ENCODE measurements around the gene NTRK3. TPM values are rescaled to one million over a fixed set of nuclear protein-coding genes. Genes with fewer than 3 reads are reported as not detected.

Gene NTRK3
- total RNA-seq, 6 donors from 2014 or later: 1.4 to 11.5 (median 2.4) TPM

DNA sequence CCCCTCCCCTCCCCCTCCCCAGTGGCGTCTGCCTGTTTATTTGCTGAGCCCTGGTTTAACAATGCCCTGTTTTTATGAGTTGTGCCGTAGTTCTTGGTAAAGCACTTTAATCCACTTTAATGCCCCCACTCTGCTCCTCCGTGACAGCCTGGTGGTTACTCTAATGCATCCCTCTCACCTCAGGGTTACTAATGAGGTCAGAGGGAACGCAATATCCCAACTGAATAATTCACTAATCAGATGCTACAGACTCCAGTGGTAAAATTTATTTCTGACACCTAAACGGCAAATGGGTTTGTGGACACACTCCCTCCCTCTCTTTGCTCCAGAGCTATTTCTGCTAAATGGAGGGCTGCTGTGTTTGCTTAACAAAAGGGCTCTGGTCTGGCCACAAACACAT lies 26.1 kb upstream of the NTRK3 start:
- H3K27me3 ChIP-seq: peaks cover 0 to 9% (median 0%) of the 10 kb centered on the region in 4 donors
- DNase-seq: no peak

DNA sequence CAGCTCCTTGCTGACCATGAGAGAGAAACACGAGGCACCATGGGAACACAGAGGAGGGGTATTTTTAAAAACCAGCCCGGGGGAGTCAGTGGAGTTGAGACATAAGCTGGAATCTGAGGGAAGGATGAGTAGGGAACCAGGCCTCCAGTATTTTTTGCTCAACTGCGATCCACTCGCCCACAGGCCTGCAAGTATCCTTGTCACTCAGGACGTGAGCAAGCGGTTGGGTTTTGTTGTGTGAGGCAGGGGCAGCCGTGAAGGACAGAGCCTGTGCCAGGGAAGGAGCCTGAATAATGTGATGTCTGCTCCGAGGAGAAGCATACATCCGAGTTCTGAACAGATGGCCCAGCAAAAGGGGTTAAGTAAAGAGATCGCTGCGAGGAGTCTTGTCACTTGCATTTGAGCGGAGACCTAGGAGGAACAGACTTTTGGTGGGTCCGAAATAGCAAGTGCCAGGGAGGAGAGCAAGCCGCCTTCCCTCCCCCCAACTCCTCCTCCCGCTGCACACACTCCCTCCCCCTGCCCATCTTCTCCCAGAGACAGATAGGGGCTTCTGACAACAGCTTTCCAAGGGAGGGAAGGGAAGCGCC lies 20.4 kb upstream of the NTRK3 start:
- WGBS, 2 donors: 50 to 59% methylated on average over 14 to 16 of the region's 16 CpGs
- H3K9me3 ChIP-seq: no peaks in the 10 kb centered on the region
- DNase-seq (no peak), ATAC-seq (ENCODE audit: low FRiP score in 2 of 2) (no peak)
- TF ChIP-seq, protein P1, sequence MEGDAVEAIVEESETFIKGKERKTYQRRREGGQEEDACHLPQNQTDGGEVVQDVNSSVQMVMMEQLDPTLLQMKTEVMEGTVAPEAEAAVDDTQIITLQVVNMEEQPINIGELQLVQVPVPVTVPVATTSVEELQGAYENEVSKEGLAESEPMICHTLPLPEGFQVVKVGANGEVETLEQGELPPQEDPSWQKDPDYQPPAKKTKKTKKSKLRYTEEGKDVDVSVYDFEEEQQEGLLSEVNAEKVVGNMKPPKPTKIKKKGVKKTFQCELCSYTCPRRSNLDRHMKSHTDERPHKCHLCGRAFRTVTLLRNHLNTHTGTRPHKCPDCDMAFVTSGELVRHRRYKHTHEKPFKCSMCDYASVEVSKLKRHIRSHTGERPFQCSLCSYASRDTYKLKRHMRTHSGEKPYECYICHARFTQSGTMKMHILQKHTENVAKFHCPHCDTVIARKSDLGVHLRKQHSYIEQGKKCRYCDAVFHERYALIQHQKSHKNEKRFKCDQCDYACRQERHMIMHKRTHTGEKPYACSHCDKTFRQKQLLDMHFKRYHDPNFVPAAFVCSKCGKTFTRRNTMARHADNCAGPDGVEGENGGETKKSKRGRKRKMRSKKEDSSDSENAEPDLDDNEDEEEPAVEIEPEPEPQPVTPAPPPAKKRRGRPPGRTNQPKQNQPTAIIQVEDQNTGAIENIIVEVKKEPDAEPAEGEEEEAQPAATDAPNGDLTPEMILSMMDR (IDR thresholded peaks at IDR 0.05): no peak
- TF ChIP-seq POLR2AphosphoS5 (IDR thresholded peaks at IDR 0.05): no peak
- TF ChIP-seq POLR2A (IDR thresholded peaks at IDR 0.05): no peak
- TF ChIP-seq EP300 (IDR thresholded peaks at IDR 0.05): no peak
- no peaks in the 10 kb centered on the region for H3K36me3 ChIP-seq
- H3K4me1 ChIP-seq: no peaks in the 10 kb centered on the region
- no peak overlapping the region for H3K4me3 ChIP-seq
- no peaks in the 10 kb centered on the region for H3K27me3 ChIP-seq
- no peak overlapping the region for H3K27ac ChIP-seq

More for the DNA sequence above, 26.1 kb upstream of the NTRK3 start:
- ATAC-seq (ENCODE audit: low FRiP score in 2 of 2): no peak
- H3K36me3 ChIP-seq: no peaks in the 10 kb centered on the region
- TF ChIP-seq POLR2AphosphoS5 (IDR thresholded peaks at IDR 0.05) (no peak), EP300 (IDR thresholded peaks at IDR 0.05) (no peak), POLR2A (IDR thresholded peaks at IDR 0.05) (no peak)
- TF ChIP-seq, protein P1 (IDR thresholded peaks at IDR 0.05): no peak
- no peak overlapping the region for H3K27ac ChIP-seq
- no peaks in the 10 kb centered on the region for H3K9me3 ChIP-seq
- no peaks in the 10 kb centered on the region for H3K4me1 ChIP-seq
- no peak overlapping the region for H3K4me3 ChIP-seq
- WGBS, 2 donors: 27 to 34% methylated on average over 5 of the region's 5 CpGs

DNA sequence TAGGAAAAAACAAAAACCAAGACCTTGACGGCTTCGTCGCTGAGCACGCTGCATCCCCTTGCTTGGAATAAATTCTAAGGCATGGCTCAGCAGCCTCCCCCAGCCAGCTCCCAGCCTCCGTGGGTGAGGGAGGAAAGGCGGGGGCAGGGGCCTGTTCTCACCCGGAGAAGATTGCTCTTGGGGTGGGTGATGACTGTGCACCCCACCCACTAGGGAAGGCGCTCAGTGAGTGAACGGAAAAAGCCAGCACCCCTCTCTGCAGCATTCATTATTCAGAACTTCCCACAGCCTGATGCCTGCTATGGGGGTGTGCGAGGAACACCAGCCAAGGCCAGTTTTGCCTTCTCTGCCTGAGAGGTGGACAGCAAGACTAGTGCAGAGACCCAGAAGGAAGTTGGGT lies 19.3 kb upstream of the NTRK3 start:
- 69 to 74% methylated on average over 10 of the region's 10 CpGs for WGBS, 2 donors
- no peak for DNase-seq
- no peaks in the 10 kb centered on the region for H3K27me3 ChIP-seq

DNA sequence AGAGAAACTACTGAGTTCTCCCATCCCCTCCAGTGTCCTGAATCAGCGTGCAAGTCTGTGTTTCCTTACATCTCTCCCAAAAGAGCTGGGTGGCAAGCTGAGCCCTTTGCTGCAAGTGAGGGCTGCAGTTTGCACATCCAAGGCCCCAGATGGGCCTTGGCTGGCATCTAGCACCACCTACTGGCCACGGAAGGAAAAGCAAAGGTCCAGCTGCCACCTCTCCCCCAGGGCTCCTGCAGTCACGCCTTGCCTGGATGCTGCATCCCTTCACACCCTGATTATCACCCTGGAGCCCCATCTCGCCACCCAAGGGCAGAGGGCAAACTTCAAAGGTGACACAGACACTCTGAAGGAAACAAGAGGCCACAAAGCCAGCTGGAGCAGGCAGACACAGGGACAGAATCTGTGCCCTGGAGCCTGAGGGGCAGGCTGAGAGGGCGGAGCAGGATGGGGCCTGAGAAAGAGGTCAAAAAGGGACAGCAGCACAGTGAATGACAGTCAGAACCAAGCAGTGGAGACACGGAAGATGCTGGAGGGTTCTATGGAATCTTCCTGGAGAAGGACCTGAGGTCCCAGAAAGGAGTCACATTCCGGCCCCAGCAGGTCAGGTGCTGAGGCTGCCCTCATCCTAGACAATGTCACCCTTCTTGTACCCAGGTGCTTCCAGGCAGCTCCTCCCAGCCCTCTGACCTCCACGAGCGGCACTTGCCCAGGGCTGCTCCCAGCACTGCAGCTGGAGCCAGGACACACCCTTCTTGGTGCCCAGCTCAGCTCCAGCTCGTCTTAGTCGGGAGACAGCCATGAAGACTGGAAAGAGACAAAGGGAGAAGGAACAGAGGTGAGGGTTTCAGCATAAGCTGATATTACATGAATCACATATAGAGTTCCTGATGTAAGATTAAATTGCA lies 18.3 kb upstream of the NTRK3 start:
- no peaks in the 10 kb centered on the region for H3K9me3 ChIP-seq
- WGBS, 2 donors: 41 to 46% methylated on average over 8 to 11 of the region's 11 CpGs
- no peaks in the 10 kb centered on the region for H3K4me1 ChIP-seq
- no peak overlapping the region for H3K4me3 ChIP-seq
- no peaks in the 10 kb centered on the region for H3K27me3 ChIP-seq
- no peaks in the 10 kb centered on the region for H3K36me3 ChIP-seq
- TF ChIP-seq, protein P1 (IDR thresholded peaks at IDR 0.05): peak; percentile 55 to 75 (median 64)
- TF ChIP-seq POLR2AphosphoS5 (IDR thresholded peaks at IDR 0.05): no peak
- no peak overlapping the region for H3K27ac ChIP-seq
- ATAC-seq (ENCODE audit: low FRiP score in 2 of 2) (peak in 1 of 2 donors; percentile 74), DNase-seq (peak in 1 of 2 donors; percentile 36)

More for the DNA sequence above, 19.3 kb upstream of the NTRK3 start:
- no peak for ATAC-seq (ENCODE audit: low FRiP score in 2 of 2)
- Histone ChIP-seq H3K9me3 (no peaks in the 10 kb centered on the region), H3K4me1 (no peaks in the 10 kb centered on the region), H3K27ac (no peak overlapping the region), H3K36me3 (no peaks in the 10 kb centered on the region), H3K4me3 (no peak overlapping the region)
- TF ChIP-seq EP300 (IDR thresholded peaks at IDR 0.05) (no peak), POLR2A (IDR thresholded peaks at IDR 0.05) (no peak), POLR2AphosphoS5 (IDR thresholded peaks at IDR 0.05) (no peak)
- TF ChIP-seq, protein P1 (IDR thresholded peaks at IDR 0.05): no peak

Data from upper lobe of left lung (tissue), 6 donors.